NCI-H82 (cell line): ENCODE results near the gene SRRM4.

Source experiments
- DNase-seq: peaks from one replicate; lab custom pipeline; 2025; lab: John Stamatoyannopoulos, UW

Gene SRRM4

DNA sequence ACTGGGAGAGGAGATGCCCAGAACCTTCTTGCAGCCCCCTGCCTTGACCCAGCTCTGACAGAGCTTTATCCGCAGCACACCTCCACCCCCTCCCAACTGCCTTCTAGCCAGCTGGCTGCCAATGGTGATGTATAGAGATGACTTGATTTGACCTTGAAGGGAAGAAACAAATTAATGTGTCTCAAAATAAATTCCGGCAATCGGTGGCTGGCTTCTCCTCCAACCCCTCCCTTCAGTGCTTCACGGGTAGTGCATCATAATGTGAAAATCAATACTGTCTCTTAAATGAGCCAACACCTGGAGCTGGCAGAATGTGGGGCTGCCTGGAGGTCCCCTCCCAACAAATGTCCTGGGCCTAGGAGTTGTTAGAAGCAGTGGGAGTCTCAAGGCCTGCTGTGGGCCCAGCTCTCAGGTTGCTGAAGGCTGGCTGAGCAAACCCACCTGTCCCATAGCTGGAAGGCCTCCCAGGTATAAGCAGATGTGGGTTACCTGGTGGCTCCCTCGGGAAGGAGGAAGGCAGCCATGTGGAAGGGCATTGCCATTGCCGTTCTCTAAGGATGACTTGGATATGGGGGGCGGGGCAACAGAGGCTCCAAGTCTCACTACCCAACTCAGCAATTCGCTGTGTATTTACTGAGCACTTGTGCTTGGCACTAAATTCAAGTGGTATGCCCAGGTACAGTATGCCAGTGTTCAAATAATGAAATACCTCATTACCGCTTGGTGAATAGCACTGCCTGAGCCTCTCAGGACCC is 220.6 kb downstream of the SRRM4 start:
- no peak for DNase-seq

DNA sequence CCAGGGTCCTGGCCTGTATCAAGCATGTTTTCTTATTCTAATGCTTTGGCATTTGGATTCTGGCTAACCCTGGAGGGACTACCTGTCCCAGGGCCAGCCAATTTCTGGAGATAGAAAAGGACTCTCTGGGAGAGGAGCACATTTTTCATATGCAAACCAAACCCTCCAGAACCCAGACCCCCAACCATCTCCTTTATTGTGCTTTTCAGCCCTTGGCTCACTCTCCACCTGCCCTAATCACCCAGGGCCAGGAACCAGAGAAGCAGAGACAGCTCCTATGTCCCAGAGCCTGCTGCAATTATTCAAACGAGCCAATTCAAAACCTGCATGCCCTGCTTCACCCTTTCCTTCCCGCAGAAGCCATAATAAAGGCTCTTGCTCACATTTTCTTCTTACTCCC is 221.2 kb downstream of the SRRM4 start:
- DNase-seq: no peak

DNA sequence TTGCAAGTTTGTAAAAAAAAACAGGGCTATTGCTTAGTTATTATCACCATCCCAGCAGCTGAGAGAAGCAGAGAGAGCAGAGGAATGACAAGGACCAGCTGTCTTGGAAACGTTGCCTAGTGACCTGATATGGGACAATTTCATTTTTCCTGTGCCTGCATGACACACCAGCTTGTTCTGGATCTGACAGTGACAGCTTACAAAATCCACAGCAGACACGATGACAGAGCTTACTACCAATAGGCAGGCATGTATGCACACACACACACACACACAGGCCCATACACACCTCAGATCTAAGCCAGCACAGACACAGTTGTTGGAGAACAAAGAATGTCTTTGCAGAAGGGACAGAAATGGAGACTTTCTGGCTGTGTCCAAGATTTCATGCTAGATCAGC is 222.8 kb downstream of the SRRM4 start:
- no peak for DNase-seq

DNA sequence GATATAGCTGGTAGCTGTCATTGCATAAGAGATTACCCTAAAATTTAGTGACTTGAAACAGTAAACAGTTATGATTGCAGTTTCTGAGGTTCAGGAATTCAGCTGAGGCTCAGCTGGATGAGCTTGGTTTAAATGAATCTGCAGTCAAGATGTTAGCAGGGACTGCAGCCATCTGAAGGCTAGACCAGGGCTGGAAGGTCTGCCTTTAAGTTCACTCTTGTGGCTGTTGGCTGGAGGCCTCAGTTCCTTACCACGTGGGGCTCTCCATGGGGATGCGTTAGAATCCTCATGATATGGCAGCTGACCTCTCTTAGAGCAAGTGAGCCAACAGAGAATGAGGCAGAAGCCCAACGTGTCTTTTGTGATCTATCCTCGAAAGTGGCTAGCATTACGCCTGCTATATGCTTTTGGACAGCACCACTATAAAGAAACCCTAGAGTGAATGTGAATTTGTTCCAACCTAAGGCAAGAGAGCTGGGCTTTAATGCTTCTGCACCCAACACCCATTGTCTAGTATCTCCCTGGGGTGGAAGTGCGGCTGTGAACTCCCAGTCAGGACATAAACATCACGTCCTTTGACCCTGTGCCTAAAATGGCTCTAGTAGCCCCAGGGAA is 223.4 kb downstream of the SRRM4 start:
- no peak for DNase-seq

DNA sequence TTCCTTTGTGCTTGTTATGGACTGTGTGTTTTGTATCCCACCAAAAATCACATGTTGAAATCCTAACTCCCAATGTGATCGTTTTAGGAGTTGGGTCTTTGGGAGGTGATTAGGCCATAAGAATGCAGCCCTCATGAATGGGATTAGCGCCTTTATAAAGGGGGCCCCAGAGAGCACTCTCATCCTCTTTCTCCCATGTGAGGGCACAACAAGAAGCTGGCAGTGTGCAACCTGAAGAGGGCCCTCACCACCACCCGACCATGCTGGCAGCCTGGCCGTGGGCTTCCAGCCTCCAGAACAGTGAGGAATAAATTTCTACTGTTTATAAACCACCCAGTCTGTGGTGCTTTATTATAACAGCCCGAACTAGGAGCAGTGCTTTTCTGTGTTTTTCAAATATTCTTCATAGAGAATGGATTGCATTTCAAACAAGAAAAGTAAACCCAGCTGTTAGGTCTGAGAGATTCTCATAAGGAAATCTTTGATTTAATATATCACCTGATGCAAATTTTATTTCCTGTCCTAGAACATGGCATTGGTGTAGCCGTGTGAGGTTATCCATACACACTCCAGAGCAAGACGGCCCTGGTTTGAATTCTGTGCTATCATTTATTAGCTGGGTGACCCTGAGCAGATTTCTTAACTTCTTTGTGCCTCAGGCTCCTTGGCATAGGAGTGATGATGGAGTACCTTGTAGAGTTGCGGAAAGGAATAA is 225.2 kb downstream of the SRRM4 start:
- peak; percentile 68 for DNase-seq

DNA sequence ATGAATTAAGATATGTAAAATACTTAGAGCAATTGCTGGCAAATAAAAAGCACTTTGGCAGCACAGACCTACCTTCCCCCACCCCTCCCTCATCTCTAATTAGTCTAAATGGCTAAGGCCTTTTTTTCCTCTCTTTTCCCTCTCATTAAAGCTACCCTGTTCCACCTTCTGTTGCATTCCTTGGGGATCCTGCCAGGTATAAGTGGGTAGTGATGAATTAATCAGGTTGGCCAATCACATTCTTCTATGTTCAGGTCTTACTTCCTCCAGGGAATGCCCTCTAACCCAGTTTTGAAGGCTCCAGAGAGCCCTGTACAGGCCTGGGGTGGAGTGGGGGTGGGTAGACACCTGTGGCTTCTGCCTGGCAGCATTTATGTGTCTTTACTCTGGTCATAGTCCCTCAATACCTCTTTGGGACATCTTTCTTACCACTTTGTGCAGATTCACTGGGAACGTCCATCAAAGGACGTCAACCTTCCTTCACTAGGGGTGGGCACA is 225.8 kb downstream of the SRRM4 start:
- no peak for DNase-seq

DNA sequence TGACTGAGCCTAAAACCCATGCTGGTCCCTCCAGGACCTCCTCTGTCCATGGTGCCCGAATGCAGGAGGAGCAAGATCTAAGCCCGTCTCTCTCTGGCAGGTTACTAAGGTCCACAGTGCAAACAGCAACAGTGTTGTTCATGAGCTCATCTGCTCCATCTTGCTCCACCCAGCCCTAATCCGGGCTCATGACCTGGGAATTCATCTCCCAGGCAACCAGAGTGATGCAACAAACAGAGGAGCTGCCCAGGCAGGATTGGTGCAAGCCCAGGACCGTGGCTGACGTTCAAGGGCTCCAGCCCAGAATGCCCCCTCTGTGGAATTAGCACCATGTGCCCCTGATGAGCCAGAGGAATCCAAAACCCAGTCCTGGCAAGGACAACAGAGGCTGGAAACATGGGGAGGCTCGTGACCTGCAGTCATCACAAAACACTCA is 227.3 kb downstream of the SRRM4 start:
- peak; percentile 91 for DNase-seq

DNA sequence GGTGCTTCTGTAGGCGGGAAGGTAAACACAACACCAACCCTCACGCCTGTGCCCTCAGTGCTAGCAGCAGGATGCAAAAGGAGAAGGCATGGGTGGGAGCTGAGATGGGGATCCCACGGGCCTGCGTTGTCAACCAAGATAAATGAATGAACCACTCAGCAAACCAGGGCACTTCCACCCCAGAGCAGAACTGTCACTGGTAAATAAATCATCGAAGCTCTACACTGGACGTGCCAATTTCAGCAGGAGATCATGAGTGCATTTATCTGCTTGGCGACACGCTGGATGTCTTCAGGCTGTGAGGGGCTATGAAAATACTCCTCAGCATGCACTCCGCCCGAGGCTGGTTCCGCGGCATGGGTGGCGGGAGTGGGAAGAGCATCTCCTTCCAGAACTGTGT is 230.5 kb downstream of the SRRM4 start:
- no peak for DNase-seq
